Stomach (tissue), 9 donors: ENCODE measurements around the gene F2R. TPM values are rescaled to one million over a fixed set of nuclear protein-coding genes. Genes with fewer than 3 reads are reported as not detected.
"Not testable (repeated sequence)": the region's sequence is repeated elsewhere in the genome, so short reads cannot be mapped to it uniquely, and the experiment has no call there.

ENCODE experiments used
- DNase-seq, 2 donors: peaks; one replicate each; pipeline versions ENCODE4 v3.0.0 to v3.0.0-alpha.2; 2013 to 2019
- H3K27ac ChIP-seq, 5 donors: fragments of 200-600 bp in 4 of 5; sonication (generic) in 4 of 5; one replicate each; pipeline ENCODE4 v1.5.1; 2013 to 2019; ENCODE audit warnings: mild to moderate bottlenecking in 1 of 5, moderate library complexity in 1 of 5
- H3K27me3 ChIP-seq, 3 donors: fragments of 200-600 bp; sonication (generic); one replicate each; pipeline ENCODE4 v1.5.1; 2017 to 2019; ENCODE audit warnings: mixed run types in 1 of 3
- H3K36me3 ChIP-seq, 4 donors: fragments of 200-600 bp; sonication (generic); 1 replicate in 3 of 4; 2 replicates in 1 of 4; pipeline ENCODE4 v1.5.1; 2016 to 2019
- H3K4me1 ChIP-seq, 4 donors: fragments of 200-600 bp; sonication (generic); one replicate each; pipeline ENCODE4 v1.5.1; 2016 to 2019
- H3K4me3 ChIP-seq, 4 donors: fragments of 200-600 bp; sonication (generic) in 3 of 4; one replicate each; pipeline ENCODE4 v1.5.1; 2016 to 2019; ENCODE audit warnings: mild to moderate bottlenecking in 1 of 4
- H3K9me3 ChIP-seq, 4 donors: fragments of 200-600 bp; sonication (generic); one replicate each; pipeline ENCODE4 v1.5.1; 2016 to 2019
- EP300 ChIP-seq: sonication (generic); formaldehyde crosslinking; IDR thresholded peaks from one replicate; pipeline ENCODE4 v1.6.1; 2017; ENCODE audit warnings: antibody characterized with exemption
- POLR2A ChIP-seq, 4 donors: fragments of 450-650 bp; IDR thresholded peaks; one replicate each; pipeline ENCODE4 v1.6.1; 2016; ENCODE audit warnings: antibody characterized with exemption in 4 of 4, control low read depth in 2 of 4, mild to moderate bottlenecking in 1 of 4, moderate library complexity in 1 of 4
- POLR2AphosphoS5 ChIP-seq, 3 donors: sonication (generic); formaldehyde crosslinking; IDR thresholded peaks; one replicate each; pipeline ENCODE4 v1.6.1; 2016; ENCODE audit warnings: antibody characterized with exemption in 3 of 3
- WGBS, 5 donors: extraction: QIAGEN DNeasy Blood & Tissue Kit in 3 of 5; methylation state at CpG; one replicate each; pipeline versions ENCODE4 v1.1.5 to v1.1.7; 2013 to 2018; 5-methylcytosine and 5-hydroxymethylcytosine counted together
- intact Hi-C: fragments of 100-400 bp; cut with DNase I; formaldehyde crosslinking; loops from one replicate; pipeline ENCODE4 v1.15.1; 2023; ENCODE audit warnings: low total_unique reads
- polyA plus RNA-seq, 3 donors: library from polyadenylated mRNA; stranded (reverse); fragments of 200-250 nt; gene quantifications; one replicate each; pipeline ENCODE4 v1.2.3, GENCODE V29; 2013
- total RNA-seq, 5 donors: library from RNA; depleted of rRNA; stranded (reverse); fragments of >200 nt; gene quantifications; one replicate each; pipeline versions ENCODE4 v1.1.0 to v1.2.3, GENCODE V29; 2014 to 2016
- TF ChIP-seq, protein P1 (sequence below), 7 experiments: fragments of 450-650 bp in 4 of 7; fragments of 200-600 bp in 3 of 7; sonication (generic) in 3 of 7; IDR thresholded peaks; one replicate each; pipeline ENCODE4 v1.5.1; 2016 to 2019; ENCODE audit warnings: antibody characterized with exemption in 7 of 7, control low read depth in 2 of 7, mild to moderate bottlenecking in 1 of 7
- donor health status: healthy with polysubstance abuse.
- donor health status: Bipolar disorder and iron deficiency.
- donor health status: healthy.

Gene F2R
- total and polyA plus RNA-seq, 8 donors = 1.4 to 16.2 (median 5.8) TPM; not detected in 1

DNA sequence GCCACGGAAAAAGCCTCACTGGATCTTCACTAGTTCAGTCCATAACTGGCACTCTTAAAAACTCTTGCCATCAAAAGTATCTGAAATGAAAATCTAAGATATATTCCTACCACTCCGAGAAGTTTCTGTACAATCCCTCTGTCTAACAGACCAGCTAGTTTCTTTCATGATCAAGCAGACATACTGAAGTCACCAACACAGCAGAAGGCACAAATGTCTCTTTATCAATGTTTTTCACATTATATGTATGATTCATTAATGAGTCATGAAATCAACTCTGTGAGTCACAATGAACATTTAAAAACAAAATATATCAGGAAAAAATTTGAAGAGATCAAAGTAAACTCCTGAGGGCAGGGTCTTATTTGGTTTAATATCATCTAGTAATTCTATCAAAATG lies 50.8 kb downstream of the F2R start:
- DNase-seq = no peak
- no peak overlapping the region for H3K27ac ChIP-seq
- no peaks in the 10 kb centered on the region for H3K4me1 ChIP-seq
- intact Hi-C loops = no loop called here
- 85 to 94% (median 88%) methylated on average over 2 of the region's 2 CpGs for WGBS, 5 donors
- no peaks in the 10 kb centered on the region for H3K36me3 ChIP-seq
- H3K27me3 ChIP-seq = no peaks in the 10 kb centered on the region
- H3K4me3 ChIP-seq = no peak overlapping the region
- H3K9me3 ChIP-seq = peaks cover 0 to 17% (median 0%) of the 10 kb centered on the region in 4 donors
- no peak for TF ChIP-seq EP300

DNA sequence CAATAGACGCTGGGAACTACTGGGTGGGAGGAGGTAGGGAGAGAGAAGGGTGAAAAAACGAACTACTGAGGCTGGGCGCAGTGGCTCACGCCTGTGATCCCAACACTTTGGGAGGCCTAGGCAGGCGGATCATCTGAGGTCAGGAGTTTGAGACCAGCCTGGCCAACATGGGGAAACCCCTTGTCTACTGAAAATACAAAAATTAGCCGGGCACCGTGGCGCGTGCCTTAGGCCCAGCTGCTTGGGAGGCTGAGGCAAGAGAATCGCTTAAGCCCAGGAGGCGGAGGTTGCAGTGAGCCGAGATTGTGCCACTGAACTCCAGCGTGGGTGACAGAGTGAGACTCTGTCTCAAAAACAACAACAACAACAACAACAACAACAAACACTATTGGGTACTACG lies 55.1 kb downstream of the F2R start:
- H3K4me3 ChIP-seq, H3K4me1 ChIP-seq, DNase-seq, H3K9me3 ChIP-seq, H3K27ac ChIP-seq, intact Hi-C loops, H3K36me3 ChIP-seq, H3K27me3 ChIP-seq: not testable (repeated sequence)
- WGBS, 5 donors = 93 to 97% (median 93%) methylated on average over 14 of the region's 14 CpGs

DNA sequence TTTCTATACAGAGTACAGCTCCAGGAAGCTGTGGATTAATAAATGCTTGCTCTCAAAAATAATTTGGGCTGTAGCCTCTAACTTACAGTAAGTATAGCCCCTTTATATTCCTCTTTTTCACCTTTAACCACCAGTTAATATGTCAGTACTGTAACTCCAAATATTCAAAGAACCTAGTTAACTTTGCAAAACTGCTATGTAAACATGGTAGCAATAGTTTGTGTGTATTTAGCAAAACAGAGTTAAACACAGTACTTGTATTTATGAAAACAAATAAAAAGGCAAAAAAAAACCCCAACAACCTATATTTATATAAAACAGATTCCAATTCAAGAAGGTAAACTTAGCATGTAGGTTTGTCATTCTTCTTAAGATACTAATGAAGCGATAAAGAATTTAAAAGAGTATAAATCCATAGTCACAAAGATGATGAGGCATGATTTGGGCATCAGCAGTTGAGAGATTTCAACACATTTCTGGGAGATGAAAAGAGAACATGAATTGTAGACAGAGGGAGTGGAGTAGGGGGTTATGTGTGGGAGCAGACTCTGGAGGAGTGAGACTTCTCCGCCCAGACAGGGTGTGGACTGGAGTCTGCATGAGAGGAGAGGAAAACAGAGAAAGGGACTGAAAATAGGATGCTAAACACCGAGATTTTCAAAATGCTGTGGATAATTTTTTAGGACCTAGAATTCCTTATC lies 55.9 kb downstream of the F2R start:
- no peak overlapping the region for H3K4me3 ChIP-seq
- no peaks in the 10 kb centered on the region for H3K9me3 ChIP-seq
- no peaks in the 10 kb centered on the region for H3K27me3 ChIP-seq
- peaks cover 0 to 7% (median 0%) of the 10 kb centered on the region in 4 donors for H3K4me1 ChIP-seq
- no peak overlapping the region for H3K27ac ChIP-seq
- 46 to 63% (median 50%) methylated on average over 3 of the region's 3 CpGs for WGBS, 5 donors
- no peaks in the 10 kb centered on the region for H3K36me3 ChIP-seq
- TF ChIP-seq, protein P1, sequence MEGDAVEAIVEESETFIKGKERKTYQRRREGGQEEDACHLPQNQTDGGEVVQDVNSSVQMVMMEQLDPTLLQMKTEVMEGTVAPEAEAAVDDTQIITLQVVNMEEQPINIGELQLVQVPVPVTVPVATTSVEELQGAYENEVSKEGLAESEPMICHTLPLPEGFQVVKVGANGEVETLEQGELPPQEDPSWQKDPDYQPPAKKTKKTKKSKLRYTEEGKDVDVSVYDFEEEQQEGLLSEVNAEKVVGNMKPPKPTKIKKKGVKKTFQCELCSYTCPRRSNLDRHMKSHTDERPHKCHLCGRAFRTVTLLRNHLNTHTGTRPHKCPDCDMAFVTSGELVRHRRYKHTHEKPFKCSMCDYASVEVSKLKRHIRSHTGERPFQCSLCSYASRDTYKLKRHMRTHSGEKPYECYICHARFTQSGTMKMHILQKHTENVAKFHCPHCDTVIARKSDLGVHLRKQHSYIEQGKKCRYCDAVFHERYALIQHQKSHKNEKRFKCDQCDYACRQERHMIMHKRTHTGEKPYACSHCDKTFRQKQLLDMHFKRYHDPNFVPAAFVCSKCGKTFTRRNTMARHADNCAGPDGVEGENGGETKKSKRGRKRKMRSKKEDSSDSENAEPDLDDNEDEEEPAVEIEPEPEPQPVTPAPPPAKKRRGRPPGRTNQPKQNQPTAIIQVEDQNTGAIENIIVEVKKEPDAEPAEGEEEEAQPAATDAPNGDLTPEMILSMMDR (IDR thresholded peaks at IDR 0.05) = no peak
- TF ChIP-seq POLR2A (IDR thresholded peaks at IDR 0.05) (no peak), POLR2AphosphoS5 (IDR thresholded peaks at IDR 0.05) (no peak), EP300 (no peak)
- intact Hi-C loops = no loop called here
- no peak for DNase-seq

DNA sequence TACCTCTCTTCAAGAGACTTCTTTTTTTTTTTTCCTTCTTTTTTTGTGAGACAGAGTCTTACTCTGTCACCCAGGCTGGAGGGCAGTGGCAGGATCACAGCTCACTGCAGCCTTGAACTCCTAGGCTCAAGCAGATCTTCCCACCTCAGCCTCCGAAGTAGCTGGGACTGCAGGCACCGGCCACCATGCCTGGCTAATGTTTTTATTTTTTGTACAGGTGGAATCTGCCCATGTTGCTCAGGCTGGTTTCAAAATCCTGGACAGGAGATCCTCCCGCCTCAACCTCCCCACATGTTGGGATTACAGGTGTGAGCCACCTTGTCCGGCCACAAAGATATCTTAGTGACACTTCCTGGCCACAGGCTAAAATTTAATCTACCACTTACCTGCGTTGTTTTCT lies 60.0 kb downstream of the F2R start:
- no peaks in the 10 kb centered on the region for H3K9me3 ChIP-seq
- peaks cover 0 to 7% (median 0%) of the 10 kb centered on the region in 4 donors for H3K4me1 ChIP-seq
- H3K27ac ChIP-seq = no peak overlapping the region
- intact Hi-C loops = loop anchor here (5.0 kb wide), 1 partner anchor 174 kb away; no protein-coding TSS in a partner anchor
- no peaks in the 10 kb centered on the region for H3K36me3 ChIP-seq
- no peaks in the 10 kb centered on the region for H3K27me3 ChIP-seq
- H3K4me3 ChIP-seq = no peak overlapping the region
- no peak for DNase-seq
- TF ChIP-seq POLR2A (IDR thresholded peaks at IDR 0.05) = no peak
- TF ChIP-seq, protein P1 (IDR thresholded peaks at IDR 0.05) = no peak
- no peak for TF ChIP-seq POLR2AphosphoS5 (IDR thresholded peaks at IDR 0.05)
- no peak for TF ChIP-seq EP300
- 80 to 94% (median 87%) methylated on average over 5 of the region's 5 CpGs for WGBS, 5 donors

DNA sequence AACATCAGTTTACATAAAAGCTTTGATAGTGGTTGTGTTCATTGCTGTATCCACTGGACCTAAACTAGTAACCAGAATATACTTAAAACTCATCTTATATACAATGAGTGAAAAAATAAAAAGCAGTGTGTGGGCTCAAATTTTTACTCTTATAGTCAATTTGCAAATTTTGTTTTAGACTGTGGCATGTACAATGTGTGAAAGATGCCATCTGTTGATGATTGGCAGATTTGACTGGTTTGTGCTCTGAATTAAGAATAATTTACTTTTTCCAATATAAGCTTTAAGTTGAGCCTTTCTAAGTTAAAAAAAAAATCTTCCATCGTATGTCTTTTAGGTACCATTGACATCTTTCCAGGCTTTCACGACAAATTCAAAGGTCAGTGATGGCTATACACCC lies 60.5 kb downstream of the F2R start:
- H3K4me3 ChIP-seq = no peak overlapping the region
- WGBS, 5 donors = 84 to 93% (median 86%) methylated on average over 2 of the region's 2 CpGs
- no peaks in the 10 kb centered on the region for H3K36me3 ChIP-seq
- H3K4me1 ChIP-seq = peaks cover 0 to 7% (median 0%) of the 10 kb centered on the region in 4 donors
- H3K27ac ChIP-seq = no peak overlapping the region
- TF ChIP-seq EP300 (no peak), POLR2AphosphoS5 (IDR thresholded peaks at IDR 0.05) (no peak), POLR2A (IDR thresholded peaks at IDR 0.05) (no peak)
- TF ChIP-seq, protein P1 (IDR thresholded peaks at IDR 0.05) = no peak
- intact Hi-C loops = loop anchor here (5.0 kb wide), 1 partner anchor 174 kb away; no protein-coding TSS in a partner anchor
- H3K9me3 ChIP-seq = no peaks in the 10 kb centered on the region
- H3K27me3 ChIP-seq = no peaks in the 10 kb centered on the region
- DNase-seq = no peak

DNA sequence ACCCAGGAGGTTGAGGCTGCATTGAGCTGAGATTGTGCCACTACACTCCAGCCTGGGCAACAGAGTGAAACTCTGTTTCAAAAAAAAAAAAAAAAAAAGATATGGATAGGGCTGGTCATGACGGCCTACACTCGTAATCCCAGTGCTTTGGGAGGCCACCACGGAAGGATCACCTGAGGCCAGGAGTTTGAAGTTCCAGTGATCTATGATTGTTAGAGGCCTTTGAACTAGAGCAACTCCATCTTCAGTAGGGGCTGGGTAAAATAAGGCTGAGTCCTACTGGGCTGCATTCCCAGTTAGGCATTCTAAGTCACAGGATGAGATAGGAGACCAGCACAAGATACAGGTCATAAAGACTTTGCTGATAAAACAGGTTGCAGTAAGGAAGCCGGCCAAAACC lies 64.7 kb downstream of the F2R start:
- H3K9me3 ChIP-seq, H3K4me3 ChIP-seq, H3K27ac ChIP-seq, H3K36me3 ChIP-seq, DNase-seq, H3K4me1 ChIP-seq, H3K27me3 ChIP-seq, intact Hi-C loops: not testable (repeated sequence)
- WGBS, 5 donors = 92 to 97% (median 95%) methylated on average over 4 of the region's 4 CpGs
